GM23338 (cell line): ENCODE data around the gene FOXR2. TPM values are rescaled to one million over a fixed set of nuclear protein-coding genes. Genes with fewer than 3 reads are reported as not detected.

ENCODE experiments used
- ATAC-seq: fragments of 200-7000 bp; cut with Tn5 transposase; 3 replicates; pipeline ENCODE4 v1.9.1; 2020
- DNase-seq: peaks from one replicate; pipeline ENCODE4 v3.0.0-alpha.2; 2015; ENCODE audit warnings: low spot score
- H2AFZ ChIP-seq: fragments of 200-600 bp; sonication (generic); 2 replicates; pipeline ENCODE4 v1.8.0; 2016; ENCODE audit warnings: antibody characterized with exemption, mild to moderate bottlenecking, moderate library complexity
- H3F3A ChIP-seq: fragments of 200-600 bp; sonication (generic); replicated peaks from 2 replicates; pipeline ENCODE4 v1.8.0; 2017; ENCODE audit warnings: antibody characterized with exemption, mixed run types, low read depth
- H3K27ac ChIP-seq: fragments of 200-600 bp; sonication (generic); 2 replicates; pipeline ENCODE4 v1.6.1; 2016; ENCODE audit warnings: low read depth
- H3K27me3 ChIP-seq: fragments of 200-600 bp; sonication (generic); 2 replicates; pipeline ENCODE4 v1.8.0; 2016; ENCODE audit warnings: mild to moderate bottlenecking, mixed run types, moderate library complexity; ENCODE audit not compliant: insufficient read depth
- H3K36me3 ChIP-seq: fragments of 200-600 bp; sonication (generic); 2 replicates; pipeline ENCODE4 v1.8.0; 2016; ENCODE audit warnings: mild to moderate bottlenecking; ENCODE audit not compliant: insufficient read depth
- H3K4me1 ChIP-seq: fragments of 200-600 bp; sonication (generic); 2 replicates; pipeline ENCODE4 v1.8.0; 2016; ENCODE audit warnings: mild to moderate bottlenecking, moderate library complexity; ENCODE audit not compliant: insufficient read depth
- H3K4me2 ChIP-seq: fragments of 200-600 bp; sonication (generic); 2 replicates; pipeline ENCODE4 v1.7.1; 2017; ENCODE audit warnings: mixed run types
- H3K4me3 ChIP-seq: fragments of 200-600 bp; sonication (generic); 2 replicates; pipeline ENCODE4 v1.6.1; 2016; ENCODE audit warnings: mixed run types
- H3K79me2 ChIP-seq: fragments of 200-600 bp; sonication (generic); replicated peaks from 2 replicates; pipeline ENCODE4 v1.8.0; 2017; ENCODE audit warnings: mild to moderate bottlenecking; ENCODE audit not compliant: insufficient read depth
- H3K9me2 ChIP-seq: fragments of 200-600 bp; sonication (generic); 2 replicates; pipeline ENCODE4 v1.8.0; 2017; ENCODE audit not compliant: insufficient read depth
- H4K20me1 ChIP-seq: fragments of 200-600 bp; sonication (generic); replicated peaks from 2 replicates; pipeline ENCODE4 v1.8.0; 2017; ENCODE audit warnings: mild to moderate bottlenecking; ENCODE audit not compliant: insufficient read depth
- H3K27ac Mint-ChIP-seq: 2 replicates; pipeline ENCODE4 v1.8.0; 2020; ENCODE audit warnings: inconsistent platforms, mild to moderate bottlenecking, moderate library complexity, mixed read lengths
- H3K27me3 Mint-ChIP-seq: 3 replicates; pipeline ENCODE4 v1.8.0; 2022; ENCODE audit warnings: low read depth, mild to moderate bottlenecking, moderate library complexity, mixed read lengths, inconsistent platforms; ENCODE audit not compliant: insufficient read depth, poor library complexity
- H3K36me3 Mint-ChIP-seq: 3 replicates; pipeline ENCODE4 v1.8.0; 2021; ENCODE audit warnings: low read depth, mild to moderate bottlenecking, inconsistent platforms, moderate library complexity, mixed read lengths
- H3K4me1 Mint-ChIP-seq: 3 replicates; pipeline ENCODE4 v1.8.0; 2020; ENCODE audit warnings: mild to moderate bottlenecking, inconsistent platforms, mixed read lengths
- H3K4me3 Mint-ChIP-seq: 3 replicates; pipeline ENCODE4 v1.8.0; 2021; ENCODE audit warnings: moderate library complexity, mild to moderate bottlenecking, inconsistent platforms, mixed read lengths
- H3K9me3 Mint-ChIP-seq: 3 replicates; pipeline ENCODE4 v1.8.0; 2020; ENCODE audit warnings: moderate library complexity, mild to moderate bottlenecking, inconsistent platforms, mixed read lengths
- CREB1 ChIP-seq: fragments of 250-450 bp; sonication (Bioruptor Pico); IDR thresholded peaks from 2 replicates; pipeline ENCODE4 v1.5.0; 2020; ENCODE audit warnings: low read depth, mild to moderate bottlenecking, moderate library complexity
- EZH2 ChIP-seq: fragments of 200-600 bp; sonication (generic); IDR thresholded peaks from one replicate; pipeline ENCODE4 v1.8.0; 2017; ENCODE audit warnings: antibody characterized with exemption, mild to moderate bottlenecking, low read depth; ENCODE audit not compliant: unreplicated experiment
- EZH2phosphoT487 ChIP-seq: fragments of 200-600 bp; sonication (generic); IDR thresholded peaks from one replicate; pipeline ENCODE4 v1.8.1; 2018; ENCODE audit warnings: antibody characterized with exemption; ENCODE audit not compliant: unreplicated experiment
- JUNB ChIP-seq: IDR thresholded peaks from one replicate; pipeline ENCODE4 v1.6.1; 2016; ENCODE audit warnings: antibody characterized with exemption; ENCODE audit not compliant: unreplicated experiment
- POLR2AphosphoS5 ChIP-seq: IDR thresholded peaks from 2 replicates; pipeline ENCODE4 v1.6.1; 2016; ENCODE audit warnings: antibody characterized with exemption, low read depth
- STAT1 ChIP-seq: IDR thresholded peaks from one replicate; pipeline ENCODE4 v1.6.1; 2016; ENCODE audit warnings: antibody characterized with exemption; ENCODE audit not compliant: unreplicated experiment
- ZNF114 ChIP-seq: fragments of 250-450 bp; sonication (Bioruptor Pico); IDR thresholded peaks from 2 replicates; pipeline ENCODE4 v1.5.0; 2020; ENCODE audit warnings: mild to moderate bottlenecking, moderate library complexity
- ZNF331 ChIP-seq: fragments of 250-450 bp; sonication (Bioruptor Pico); IDR thresholded peaks from 2 replicates; pipeline ENCODE4 v1.5.0; 2020; ENCODE audit warnings: low read depth, mild to moderate bottlenecking, moderate library complexity
- polyA plus RNA-seq: library from polyadenylated mRNA; unstranded; fragments of >200 nt; fragmentation: Nextera tagmentation; extraction: Ambion mirVana; gene quantifications from 2 replicates; pipeline ENCODE4 v1.2.1, GENCODE V29; 2016
- total RNA-seq: library from RNA; depleted of rRNA; stranded (reverse); fragments of >200 nt; shearing (Covaris generic); gene quantifications from 2 replicates; pipeline ENCODE4 v1.2.3, GENCODE V29; 2014
- TF ChIP-seq, protein P1 (sequence below): IDR thresholded peaks from 2 replicates; pipeline ENCODE4 v1.6.1; 2016; ENCODE audit warnings: antibody characterized with exemption
- TF ChIP-seq, protein P2 (sequence below): fragments of 250-450 bp; sonication (Bioruptor Pico); IDR thresholded peaks from 2 replicates; pipeline ENCODE4 v1.5.0; 2020; ENCODE audit warnings: mild to moderate bottlenecking, moderate library complexity
- TF ChIP-seq, protein P3 (sequence below), 2 experiments: fragments of 200-600 bp in 1 of 2; sonication (generic) in 1 of 2; conservative IDR thresholded peaks; 2 replicates each; pipeline versions ENCODE4 v1.5.1 to v1.6.1; 2016 to 2017; ENCODE audit warnings: antibody characterized with exemption in 2 of 2, low read depth in 2 of 2, mild to moderate bottlenecking in 2 of 2, moderate library complexity in 1 of 2
- TF ChIP-seq, protein P4 (sequence below): IDR thresholded peaks from one replicate; pipeline ENCODE4 v1.6.1; 2018; ENCODE audit warnings: antibody characterized with exemption; ENCODE audit not compliant: unreplicated experiment

FOXR2 gene
- total and polyA plus RNA-seq, 2 experiments from 2014 or later: not detected

DNA sequence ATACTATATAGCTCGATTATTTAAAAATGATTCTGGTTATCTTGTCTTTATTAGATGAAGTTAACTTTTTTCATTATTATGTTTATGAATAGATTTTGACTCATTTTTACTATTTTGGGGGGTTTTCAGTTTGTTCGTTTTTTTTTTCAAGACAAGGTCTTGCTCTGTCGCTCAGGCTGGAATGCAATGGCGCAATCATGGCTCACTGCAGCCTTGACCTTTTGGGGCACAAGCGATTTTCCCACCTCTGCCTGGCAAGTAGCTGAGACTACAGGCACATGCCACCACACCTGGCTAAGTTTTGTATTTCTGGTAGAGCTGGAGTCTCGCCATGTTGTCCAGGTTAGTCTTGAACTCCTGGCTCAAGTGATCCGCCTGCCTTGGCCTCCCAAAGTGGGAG, 24.9 kb upstream of the FOXR2 start:
- H3K4me2 ChIP-seq: no peak overlapping the region
- Mint-ChIP-seq H3K4me3 (no peak overlapping the region), H3K9me3 (peaks cover 61% of the 10 kb centered on the region), H3K4me1 (no peaks in the 10 kb centered on the region), H3K36me3 (0 out of 3 replicates have a peak, but pooled peaks cover 1% of the 10 kb centered on the region), H3K27me3 (peaks cover 1% of the 10 kb centered on the region), H3K27ac (no peak overlapping the region)
- H3K27ac ChIP-seq: no peak overlapping the region
- H3K79me2 ChIP-seq: no peaks in the 10 kb centered on the region
- no peak overlapping the region for H2AFZ ChIP-seq
- no peaks in the 10 kb centered on the region for H4K20me1 ChIP-seq
- DNase-seq: no peak
- no peaks in the 10 kb centered on the region for H3K27me3 ChIP-seq
- H3K4me3 ChIP-seq: no peak overlapping the region
- ATAC-seq: no peak
- TF ChIP-seq EZH2phosphoT487 (no peak), STAT1 (no peak), POLR2AphosphoS5 (no peak), ZNF331 (CRISPR knock-in tag) (no peak), ZNF114 (CRISPR knock-in tag) (no peak), CREB1 (CRISPR knock-in tag) (no peak), EZH2 (no peak), JUNB (no peak)
- TF ChIP-seq, protein P1, sequence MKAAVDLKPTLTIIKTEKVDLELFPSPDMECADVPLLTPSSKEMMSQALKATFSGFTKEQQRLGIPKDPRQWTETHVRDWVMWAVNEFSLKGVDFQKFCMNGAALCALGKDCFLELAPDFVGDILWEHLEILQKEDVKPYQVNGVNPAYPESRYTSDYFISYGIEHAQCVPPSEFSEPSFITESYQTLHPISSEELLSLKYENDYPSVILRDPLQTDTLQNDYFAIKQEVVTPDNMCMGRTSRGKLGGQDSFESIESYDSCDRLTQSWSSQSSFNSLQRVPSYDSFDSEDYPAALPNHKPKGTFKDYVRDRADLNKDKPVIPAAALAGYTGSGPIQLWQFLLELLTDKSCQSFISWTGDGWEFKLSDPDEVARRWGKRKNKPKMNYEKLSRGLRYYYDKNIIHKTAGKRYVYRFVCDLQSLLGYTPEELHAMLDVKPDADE: no peak
- TF ChIP-seq, protein P2, sequence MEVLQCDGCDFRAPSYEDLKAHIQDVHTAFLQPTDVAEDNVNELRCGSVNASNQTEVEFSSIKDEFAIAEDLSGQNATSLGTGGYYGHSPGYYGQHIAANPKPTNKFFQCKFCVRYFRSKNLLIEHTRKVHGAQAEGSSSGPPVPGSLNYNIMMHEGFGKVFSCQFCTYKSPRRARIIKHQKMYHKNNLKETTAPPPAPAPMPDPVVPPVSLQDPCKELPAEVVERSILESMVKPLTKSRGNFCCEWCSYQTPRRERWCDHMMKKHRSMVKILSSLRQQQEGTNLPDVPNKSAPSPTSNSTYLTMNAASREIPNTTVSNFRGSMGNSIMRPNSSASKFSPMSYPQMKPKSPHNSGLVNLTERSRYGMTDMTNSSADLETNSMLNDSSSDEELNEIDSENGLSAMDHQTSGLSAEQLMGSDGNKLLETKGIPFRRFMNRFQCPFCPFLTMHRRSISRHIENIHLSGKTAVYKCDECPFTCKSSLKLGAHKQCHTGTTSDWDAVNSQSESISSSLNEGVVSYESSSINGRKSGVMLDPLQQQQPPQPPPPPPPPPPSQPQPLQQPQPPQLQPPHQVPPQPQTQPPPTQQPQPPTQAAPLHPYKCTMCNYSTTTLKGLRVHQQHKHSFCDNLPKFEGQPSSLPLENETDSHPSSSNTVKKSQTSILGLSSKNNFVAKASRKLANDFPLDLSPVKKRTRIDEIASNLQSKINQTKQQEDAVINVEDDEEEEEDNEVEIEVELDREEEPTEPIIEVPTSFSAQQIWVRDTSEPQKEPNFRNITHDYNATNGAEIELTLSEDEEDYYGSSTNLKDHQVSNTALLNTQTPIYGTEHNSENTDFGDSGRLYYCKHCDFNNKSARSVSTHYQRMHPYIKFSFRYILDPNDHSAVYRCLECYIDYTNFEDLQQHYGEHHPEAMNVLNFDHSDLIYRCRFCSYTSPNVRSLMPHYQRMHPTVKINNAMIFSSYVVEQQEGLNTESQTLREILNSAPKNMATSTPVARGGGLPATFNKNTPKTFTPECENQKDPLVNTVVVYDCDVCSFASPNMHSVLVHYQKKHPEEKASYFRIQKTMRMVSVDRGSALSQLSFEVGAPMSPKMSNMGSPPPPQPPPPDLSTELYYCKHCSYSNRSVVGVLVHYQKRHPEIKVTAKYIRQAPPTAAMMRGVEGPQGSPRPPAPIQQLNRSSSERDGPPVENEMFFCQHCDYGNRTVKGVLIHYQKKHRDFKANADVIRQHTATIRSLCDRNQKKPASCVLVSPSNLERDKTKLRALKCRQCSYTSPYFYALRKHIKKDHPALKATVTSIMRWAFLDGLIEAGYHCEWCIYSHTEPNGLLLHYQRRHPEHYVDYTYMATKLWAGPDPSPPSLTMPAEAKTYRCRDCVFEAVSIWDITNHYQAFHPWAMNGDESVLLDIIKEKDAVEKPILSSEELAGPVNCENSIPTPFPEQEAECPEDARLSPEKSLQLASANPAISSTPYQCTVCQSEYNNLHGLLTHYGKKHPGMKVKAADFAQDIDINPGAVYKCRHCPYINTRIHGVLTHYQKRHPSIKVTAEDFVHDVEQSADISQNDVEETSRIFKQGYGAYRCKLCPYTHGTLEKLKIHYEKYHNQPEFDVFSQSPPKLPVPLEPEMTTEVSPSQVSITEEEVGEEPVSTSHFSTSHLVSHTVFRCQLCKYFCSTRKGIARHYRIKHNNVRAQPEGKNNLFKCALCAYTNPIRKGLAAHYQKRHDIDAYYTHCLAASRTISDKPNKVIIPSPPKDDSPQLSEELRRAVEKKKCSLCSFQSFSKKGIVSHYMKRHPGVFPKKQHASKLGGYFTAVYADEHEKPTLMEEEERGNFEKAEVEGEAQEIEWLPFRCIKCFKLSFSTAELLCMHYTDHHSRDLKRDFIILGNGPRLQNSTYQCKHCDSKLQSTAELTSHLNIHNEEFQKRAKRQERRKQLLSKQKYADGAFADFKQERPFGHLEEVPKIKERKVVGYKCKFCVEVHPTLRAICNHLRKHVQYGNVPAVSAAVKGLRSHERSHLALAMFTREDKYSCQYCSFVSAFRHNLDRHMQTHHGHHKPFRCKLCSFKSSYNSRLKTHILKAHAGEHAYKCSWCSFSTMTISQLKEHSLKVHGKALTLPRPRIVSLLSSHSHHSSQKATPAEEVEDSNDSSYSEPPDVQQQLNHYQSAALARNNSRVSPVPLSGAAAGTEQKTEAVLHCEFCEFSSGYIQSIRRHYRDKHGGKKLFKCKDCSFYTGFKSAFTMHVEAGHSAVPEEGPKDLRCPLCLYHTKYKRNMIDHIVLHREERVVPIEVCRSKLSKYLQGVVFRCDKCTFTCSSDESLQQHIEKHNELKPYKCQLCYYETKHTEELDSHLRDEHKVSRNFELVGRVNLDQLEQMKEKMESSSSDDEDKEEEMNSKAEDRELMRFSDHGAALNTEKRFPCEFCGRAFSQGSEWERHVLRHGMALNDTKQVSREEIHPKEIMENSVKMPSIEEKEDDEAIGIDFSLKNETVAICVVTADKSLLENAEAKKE (CRISPR knock-in tag): no peak
- TF ChIP-seq, protein P3, sequence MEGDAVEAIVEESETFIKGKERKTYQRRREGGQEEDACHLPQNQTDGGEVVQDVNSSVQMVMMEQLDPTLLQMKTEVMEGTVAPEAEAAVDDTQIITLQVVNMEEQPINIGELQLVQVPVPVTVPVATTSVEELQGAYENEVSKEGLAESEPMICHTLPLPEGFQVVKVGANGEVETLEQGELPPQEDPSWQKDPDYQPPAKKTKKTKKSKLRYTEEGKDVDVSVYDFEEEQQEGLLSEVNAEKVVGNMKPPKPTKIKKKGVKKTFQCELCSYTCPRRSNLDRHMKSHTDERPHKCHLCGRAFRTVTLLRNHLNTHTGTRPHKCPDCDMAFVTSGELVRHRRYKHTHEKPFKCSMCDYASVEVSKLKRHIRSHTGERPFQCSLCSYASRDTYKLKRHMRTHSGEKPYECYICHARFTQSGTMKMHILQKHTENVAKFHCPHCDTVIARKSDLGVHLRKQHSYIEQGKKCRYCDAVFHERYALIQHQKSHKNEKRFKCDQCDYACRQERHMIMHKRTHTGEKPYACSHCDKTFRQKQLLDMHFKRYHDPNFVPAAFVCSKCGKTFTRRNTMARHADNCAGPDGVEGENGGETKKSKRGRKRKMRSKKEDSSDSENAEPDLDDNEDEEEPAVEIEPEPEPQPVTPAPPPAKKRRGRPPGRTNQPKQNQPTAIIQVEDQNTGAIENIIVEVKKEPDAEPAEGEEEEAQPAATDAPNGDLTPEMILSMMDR (conservative IDR thresholded peaks at IDR 0.05; ENCODE audit: low read depth in 2 of 2): no peak
- TF ChIP-seq, protein P4, sequence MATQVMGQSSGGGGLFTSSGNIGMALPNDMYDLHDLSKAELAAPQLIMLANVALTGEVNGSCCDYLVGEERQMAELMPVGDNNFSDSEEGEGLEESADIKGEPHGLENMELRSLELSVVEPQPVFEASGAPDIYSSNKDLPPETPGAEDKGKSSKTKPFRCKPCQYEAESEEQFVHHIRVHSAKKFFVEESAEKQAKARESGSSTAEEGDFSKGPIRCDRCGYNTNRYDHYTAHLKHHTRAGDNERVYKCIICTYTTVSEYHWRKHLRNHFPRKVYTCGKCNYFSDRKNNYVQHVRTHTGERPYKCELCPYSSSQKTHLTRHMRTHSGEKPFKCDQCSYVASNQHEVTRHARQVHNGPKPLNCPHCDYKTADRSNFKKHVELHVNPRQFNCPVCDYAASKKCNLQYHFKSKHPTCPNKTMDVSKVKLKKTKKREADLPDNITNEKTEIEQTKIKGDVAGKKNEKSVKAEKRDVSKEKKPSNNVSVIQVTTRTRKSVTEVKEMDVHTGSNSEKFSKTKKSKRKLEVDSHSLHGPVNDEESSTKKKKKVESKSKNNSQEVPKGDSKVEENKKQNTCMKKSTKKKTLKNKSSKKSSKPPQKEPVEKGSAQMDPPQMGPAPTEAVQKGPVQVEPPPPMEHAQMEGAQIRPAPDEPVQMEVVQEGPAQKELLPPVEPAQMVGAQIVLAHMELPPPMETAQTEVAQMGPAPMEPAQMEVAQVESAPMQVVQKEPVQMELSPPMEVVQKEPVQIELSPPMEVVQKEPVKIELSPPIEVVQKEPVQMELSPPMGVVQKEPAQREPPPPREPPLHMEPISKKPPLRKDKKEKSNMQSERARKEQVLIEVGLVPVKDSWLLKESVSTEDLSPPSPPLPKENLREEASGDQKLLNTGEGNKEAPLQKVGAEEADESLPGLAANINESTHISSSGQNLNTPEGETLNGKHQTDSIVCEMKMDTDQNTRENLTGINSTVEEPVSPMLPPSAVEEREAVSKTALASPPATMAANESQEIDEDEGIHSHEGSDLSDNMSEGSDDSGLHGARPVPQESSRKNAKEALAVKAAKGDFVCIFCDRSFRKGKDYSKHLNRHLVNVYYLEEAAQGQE: no peak
- H3F3A ChIP-seq: no peaks in the 10 kb centered on the region
- H3K4me1 ChIP-seq: no peaks in the 10 kb centered on the region
- H3K36me3 ChIP-seq: no peaks in the 10 kb centered on the region
- H3K9me2 ChIP-seq: no peaks in the 10 kb centered on the region
